ENCODE data around the gene FADS3. TPM values are rescaled to one million over a fixed set of nuclear protein-coding genes. Genes with fewer than 3 reads are reported as not detected.
A peak's percentile ranks its signal among the peaks of the same experiment; 100 is the strongest.

The FADS3 gene
- total RNA-seq, 1 experiment from 2014 or later, result 59.7 TPM

DNA sequence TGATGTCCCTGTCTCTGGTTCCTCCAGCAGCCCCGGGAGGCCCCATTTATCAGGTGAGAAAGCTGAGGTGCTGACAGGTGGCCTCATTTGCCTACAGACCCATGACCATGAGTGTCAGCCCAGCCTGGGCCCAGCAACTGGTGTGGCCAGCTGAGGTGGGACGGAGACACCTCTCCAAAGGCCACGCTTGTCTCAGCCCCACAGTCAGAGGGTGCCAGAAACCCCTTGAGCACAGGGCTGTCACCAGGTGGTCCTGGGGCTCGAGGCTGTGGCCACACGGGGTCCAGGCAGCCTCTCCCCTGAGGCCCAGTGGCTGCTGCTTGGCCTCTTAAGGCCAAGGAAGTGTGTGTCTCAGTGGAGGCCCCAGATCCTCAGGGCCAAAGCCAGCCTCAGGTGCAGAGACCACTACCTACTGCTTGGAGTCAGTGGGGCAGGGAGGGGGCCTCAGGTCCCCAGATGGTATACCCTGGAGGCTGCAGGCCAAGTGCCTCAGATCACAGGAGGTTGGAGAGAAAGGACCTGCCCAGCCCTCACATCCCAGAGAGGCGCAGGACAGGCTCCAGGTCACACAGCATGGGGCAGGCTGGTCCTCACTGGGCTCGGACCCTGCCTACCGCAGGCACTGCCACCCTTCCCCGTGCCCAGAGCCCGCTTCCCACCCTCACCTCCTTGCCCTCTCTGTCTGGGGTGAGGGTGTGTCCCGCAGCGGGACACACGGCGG lies 14.6 kb upstream of the FADS3 start:
- no peak for DNase-seq
- H3K4me3 ChIP-seq, result no peak overlapping the region

GRCh38 chr11:61905067-61905696 lies 13.8 kb upstream of the FADS3 start:
- Histone ChIP-seq H3K4me3 (no peak overlapping the region), H3K36me3 (no peaks in the 10 kb centered on the region), H3K9me3 (no peaks in the 10 kb centered on the region), H3K27me3 (no peaks in the 10 kb centered on the region)
- DNase-seq, result no peak

More for the DNA sequence above, 14.6 kb upstream of the FADS3 start:
- H3K36me3 ChIP-seq, result no peaks in the 10 kb centered on the region
- H3K27me3 ChIP-seq, result no peaks in the 10 kb centered on the region
- no peaks in the 10 kb centered on the region for H3K9me3 ChIP-seq

DNA sequence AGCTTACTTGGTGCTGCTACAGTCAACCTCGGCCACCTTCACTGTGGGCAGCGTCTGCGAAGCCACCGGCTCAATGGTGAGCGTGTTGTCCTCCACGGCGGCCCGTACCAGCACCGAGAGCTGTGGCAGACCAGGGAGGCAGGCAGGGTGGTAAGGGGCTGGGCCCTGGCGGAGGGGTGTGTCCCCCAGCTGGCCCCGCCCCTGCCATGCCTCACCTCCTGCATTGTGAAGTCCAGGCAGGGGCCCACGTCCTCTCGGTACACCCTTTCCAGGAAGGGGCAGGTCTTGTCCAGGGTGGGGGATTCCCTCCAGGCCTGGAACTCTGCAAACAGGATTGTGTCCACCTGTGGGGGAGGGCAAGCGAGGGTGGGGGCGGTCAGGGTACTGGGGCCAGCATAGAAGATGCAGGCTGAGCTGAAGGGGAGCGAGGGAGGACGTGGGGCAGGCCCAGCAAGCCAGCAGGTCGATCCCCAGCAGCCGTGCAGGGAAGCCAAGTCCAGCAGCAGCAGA lies 13.2 kb upstream of the FADS3 start:
- Histone ChIP-seq H3K9me3 (no peaks in the 10 kb centered on the region), H3K36me3 (no peaks in the 10 kb centered on the region), H3K27me3 (no peaks in the 10 kb centered on the region), H3K4me3 (no peak overlapping the region)
- DNase-seq, result no peak

DNA sequence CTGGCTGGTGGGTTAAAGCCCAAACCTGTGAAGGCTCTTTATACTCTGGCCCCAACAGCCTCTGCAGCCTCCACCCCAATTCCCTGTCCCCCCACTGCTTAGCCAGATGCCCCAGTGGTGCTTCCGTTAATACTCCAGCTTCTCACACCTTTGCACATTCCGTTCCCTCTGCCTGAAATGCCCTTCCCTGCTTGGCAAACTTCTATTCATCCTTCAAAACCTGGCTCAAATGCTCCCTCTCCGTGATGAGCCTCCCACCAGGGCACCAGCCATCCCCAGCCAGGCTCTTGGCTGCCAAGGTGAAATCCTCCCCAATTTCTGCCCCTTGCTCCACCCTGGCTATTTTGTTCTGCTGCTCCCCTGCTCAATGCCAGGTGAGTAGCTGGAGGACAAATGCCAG lies 12.5 kb upstream of the FADS3 start:
- H3K27me3 ChIP-seq, result no peaks in the 10 kb centered on the region
- no peak overlapping the region for H3K4me3 ChIP-seq
- no peaks in the 10 kb centered on the region for H3K9me3 ChIP-seq
- DNase-seq, result no peak
- no peaks in the 10 kb centered on the region for H3K36me3 ChIP-seq

DNA sequence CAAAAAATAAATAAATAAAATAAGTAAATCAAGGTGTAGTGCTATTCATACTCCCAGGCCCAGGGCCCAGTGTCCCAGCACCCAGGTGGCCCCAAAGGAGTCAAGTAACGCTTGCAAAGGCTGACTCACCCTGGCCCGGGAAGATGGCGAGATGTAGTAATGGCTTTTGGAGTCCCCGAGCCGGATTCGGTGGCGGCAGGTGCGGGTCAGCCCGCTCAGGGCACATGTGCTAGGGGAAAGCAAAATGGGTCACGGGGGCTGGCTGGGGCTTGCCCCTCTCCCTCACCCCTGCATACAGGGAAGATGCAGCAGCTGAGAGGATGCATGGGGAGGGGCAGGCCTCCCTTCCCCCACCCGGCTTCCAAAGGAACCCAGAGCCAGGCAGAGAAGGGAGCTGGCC lies 11.0 kb upstream of the FADS3 start:
- Histone ChIP-seq H3K27me3 (no peaks in the 10 kb centered on the region), H3K9me3 (no peaks in the 10 kb centered on the region), H3K4me3 (no peak overlapping the region), H3K36me3 (no peaks in the 10 kb centered on the region)
- DNase-seq, result no peak

- Histone ChIP-seq H3K9me3 (no peaks in the 10 kb centered on the region), H3K4me3 (no peak overlapping the region)
Measured at GRCh38 chr11:61901397-61901796, 10.1 kb upstream of the FADS3 start.

GRCh38 chr11:61900251-61900650 lies 8.9 kb upstream of the FADS3 start:
- Histone ChIP-seq H3K4me3 (no peak overlapping the region), H3K36me3 (no peaks in the 10 kb centered on the region), H3K27me3 (no peaks in the 10 kb centered on the region), H3K9me3 (no peaks in the 10 kb centered on the region)
- no peak for DNase-seq

More at GRCh38 chr11:61901397-61901796, 10.1 kb upstream of the FADS3 start:
- no peak for DNase-seq
- Histone ChIP-seq H3K36me3 (no peaks in the 10 kb centered on the region), H3K27me3 (no peaks in the 10 kb centered on the region)

DNA sequence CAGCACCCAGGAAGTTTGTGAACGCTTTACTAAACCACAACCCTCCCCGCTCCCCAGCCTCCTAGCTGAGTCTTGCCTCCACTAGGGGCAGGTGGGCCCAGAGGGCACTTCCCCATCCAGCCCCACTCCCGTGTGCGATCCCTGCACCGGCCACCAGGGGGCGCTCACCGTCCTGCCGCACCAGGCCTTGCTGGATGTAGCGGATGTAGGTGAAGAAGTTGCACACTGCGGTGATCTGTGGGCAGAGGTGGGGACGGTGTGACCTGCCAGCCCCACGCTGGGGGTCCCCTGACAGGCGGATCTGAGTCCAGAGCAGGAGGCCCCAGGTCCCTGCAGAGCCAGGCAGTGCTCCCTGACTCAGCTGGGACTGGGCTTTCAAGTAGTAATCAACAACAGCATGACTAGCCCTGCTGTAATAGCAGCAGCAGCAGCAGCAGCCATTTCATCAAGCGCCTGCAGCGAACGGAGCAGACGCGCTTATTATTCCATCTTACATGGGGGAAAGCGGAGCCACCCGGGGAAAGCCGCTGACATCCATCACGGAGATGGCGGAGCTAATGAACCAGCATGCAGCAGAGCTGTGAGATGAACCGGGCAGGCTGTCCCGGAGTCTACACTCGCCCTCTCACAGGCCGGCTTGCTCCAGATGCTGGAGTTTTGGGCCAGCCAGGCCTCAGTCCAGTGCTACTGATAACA lies 7.9 kb upstream of the FADS3 start:
- H3K9me3 ChIP-seq, result no peaks in the 10 kb centered on the region
- no peaks in the 10 kb centered on the region for H3K27me3 ChIP-seq
- H3K4me3 ChIP-seq, result no peak overlapping the region
- DNase-seq, result peak; percentile 68
- H3K36me3 ChIP-seq, result no peaks in the 10 kb centered on the region

GRCh38 chr11:61898247-61898582 lies 6.9 kb upstream of the FADS3 start:
- H3K27me3 ChIP-seq, result no peaks in the 10 kb centered on the region
- H3K4me3 ChIP-seq, result no peak overlapping the region
- no peaks in the 10 kb centered on the region for H3K36me3 ChIP-seq
- no peak for DNase-seq
- H3K9me3 ChIP-seq, result no peaks in the 10 kb centered on the region

- no peaks in the 10 kb centered on the region for H3K36me3 ChIP-seq
- H3K9me3 ChIP-seq, result no peaks in the 10 kb centered on the region
- no peak overlapping the region for H3K4me3 ChIP-seq
- peak; percentile 48 for DNase-seq
- no peaks in the 10 kb centered on the region for H3K27me3 ChIP-seq
Measured at GRCh38 chr11:61897387-61898246, 6.3 kb upstream of the FADS3 start.

GRCh38 chr11:61896665-61897386 lies 5.5 kb upstream of the FADS3 start:
- Histone ChIP-seq H3K4me3 (no peak overlapping the region), H3K27me3 (no peaks in the 10 kb centered on the region), H3K9me3 (no peaks in the 10 kb centered on the region), H3K36me3 (no peaks in the 10 kb centered on the region)
- DNase-seq, result no peak

GRCh38 chr11:61895718-61896059 lies 4.3 kb upstream of the FADS3 start:
- no peaks in the 10 kb centered on the region for H3K27me3 ChIP-seq
- H3K4me3 ChIP-seq, result no peak overlapping the region
- DNase-seq, result no peak
- no peaks in the 10 kb centered on the region for H3K9me3 ChIP-seq
- no peaks in the 10 kb centered on the region for H3K36me3 ChIP-seq

GRCh38 chr11:61895046-61895717 lies 3.8 kb upstream of the FADS3 start:
- no peaks in the 10 kb centered on the region for H3K27me3 ChIP-seq
- no peaks in the 10 kb centered on the region for H3K9me3 ChIP-seq
- H3K36me3 ChIP-seq, result no peaks in the 10 kb centered on the region
- H3K4me3 ChIP-seq, result no peak overlapping the region
- DNase-seq, result no peak

- H3K9me3 ChIP-seq, result no peaks in the 10 kb centered on the region
- no peaks in the 10 kb centered on the region for H3K27me3 ChIP-seq
- no peak overlapping the region for H3K4me3 ChIP-seq
- DNase-seq, result peak; percentile 58
- H3K36me3 ChIP-seq, result no peaks in the 10 kb centered on the region
Measured at GRCh38 chr11:61893981-61894380, 2.6 kb upstream of the FADS3 start.

DNA sequence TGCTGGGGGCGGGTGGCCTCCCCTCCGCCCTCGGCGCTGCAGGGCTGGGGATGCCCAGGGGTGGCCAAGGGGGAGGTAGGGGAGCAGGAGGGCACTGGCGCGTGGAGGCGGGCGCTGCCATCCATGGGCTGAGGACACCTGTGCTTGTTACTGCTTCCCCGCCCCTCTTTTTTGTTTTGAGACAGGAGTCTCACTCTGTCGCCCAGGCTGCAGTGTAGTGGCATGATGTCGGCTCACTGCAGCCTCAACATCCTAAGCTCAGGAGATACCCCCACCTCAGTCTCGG lies 683 bp upstream of the FADS3 start:
- 0 out of 2 replicates have a peak, but pooled peaks cover 3% of the 10 kb centered on the region for H3K36me3 ChIP-seq
- no peaks in the 10 kb centered on the region for H3K27me3 ChIP-seq
- H3K9me3 ChIP-seq, result no peaks in the 10 kb centered on the region
- DNase-seq, result no peak
- H3K4me3 ChIP-seq, result no peak overlapping the region; the same call in 1 of the 2 replicates
